Measurements from ENCODE around the gene ARSJ. TPM values are rescaled to one million over a fixed set of nuclear protein-coding genes. Genes with fewer than 3 reads are reported as not detected.

ARSJ gene
- total and polyA plus RNA-seq, 2 experiments from 2014 or later, result 4.3 to 6.6 TPM

DNA sequence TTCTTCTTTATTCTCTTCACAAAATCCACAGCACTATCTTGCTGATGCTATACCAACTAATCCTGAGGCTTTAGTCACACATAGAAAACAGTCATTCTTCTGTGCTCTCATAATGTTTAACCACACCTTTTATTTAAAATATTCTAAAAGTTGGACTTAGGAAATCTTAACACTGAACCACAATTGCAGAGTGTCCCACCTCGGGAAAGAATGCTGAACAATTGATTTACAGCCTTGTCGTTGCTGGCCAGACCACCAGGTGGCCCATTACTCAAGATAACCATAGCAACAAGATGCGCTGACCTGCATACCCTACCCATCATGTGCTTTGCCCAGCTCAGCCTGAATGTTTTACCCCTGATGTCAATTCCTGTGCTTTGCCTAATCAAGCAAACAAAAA lies 100.8 kb downstream of the ARSJ start:
- Mint-ChIP-seq H3K4me1 (peaks cover 17% of the 10 kb centered on the region), H3K27ac (no peak overlapping the region), H3K9me3 (no peaks in the 10 kb centered on the region), H3K36me3 (ENCODE audit: low read depth) (0 out of 3 replicates have a peak, but pooled peaks cover 3% of the 10 kb centered on the region), H3K4me3 (no peak overlapping the region), H3K27me3 (ENCODE audit: insufficient read depth, low read depth, poor library complexity) (no peaks in the 10 kb centered on the region)
- H4K20me1 ChIP-seq (replicated peaks; ENCODE audit: insufficient read depth), result no peaks in the 10 kb centered on the region
- H3K9me2 ChIP-seq (ENCODE audit: insufficient read depth), result no peaks in the 10 kb centered on the region
- TF ChIP-seq, protein P1, sequence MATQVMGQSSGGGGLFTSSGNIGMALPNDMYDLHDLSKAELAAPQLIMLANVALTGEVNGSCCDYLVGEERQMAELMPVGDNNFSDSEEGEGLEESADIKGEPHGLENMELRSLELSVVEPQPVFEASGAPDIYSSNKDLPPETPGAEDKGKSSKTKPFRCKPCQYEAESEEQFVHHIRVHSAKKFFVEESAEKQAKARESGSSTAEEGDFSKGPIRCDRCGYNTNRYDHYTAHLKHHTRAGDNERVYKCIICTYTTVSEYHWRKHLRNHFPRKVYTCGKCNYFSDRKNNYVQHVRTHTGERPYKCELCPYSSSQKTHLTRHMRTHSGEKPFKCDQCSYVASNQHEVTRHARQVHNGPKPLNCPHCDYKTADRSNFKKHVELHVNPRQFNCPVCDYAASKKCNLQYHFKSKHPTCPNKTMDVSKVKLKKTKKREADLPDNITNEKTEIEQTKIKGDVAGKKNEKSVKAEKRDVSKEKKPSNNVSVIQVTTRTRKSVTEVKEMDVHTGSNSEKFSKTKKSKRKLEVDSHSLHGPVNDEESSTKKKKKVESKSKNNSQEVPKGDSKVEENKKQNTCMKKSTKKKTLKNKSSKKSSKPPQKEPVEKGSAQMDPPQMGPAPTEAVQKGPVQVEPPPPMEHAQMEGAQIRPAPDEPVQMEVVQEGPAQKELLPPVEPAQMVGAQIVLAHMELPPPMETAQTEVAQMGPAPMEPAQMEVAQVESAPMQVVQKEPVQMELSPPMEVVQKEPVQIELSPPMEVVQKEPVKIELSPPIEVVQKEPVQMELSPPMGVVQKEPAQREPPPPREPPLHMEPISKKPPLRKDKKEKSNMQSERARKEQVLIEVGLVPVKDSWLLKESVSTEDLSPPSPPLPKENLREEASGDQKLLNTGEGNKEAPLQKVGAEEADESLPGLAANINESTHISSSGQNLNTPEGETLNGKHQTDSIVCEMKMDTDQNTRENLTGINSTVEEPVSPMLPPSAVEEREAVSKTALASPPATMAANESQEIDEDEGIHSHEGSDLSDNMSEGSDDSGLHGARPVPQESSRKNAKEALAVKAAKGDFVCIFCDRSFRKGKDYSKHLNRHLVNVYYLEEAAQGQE (IDR thresholded peaks at IDR 0.05; ENCODE audit: unreplicated experiment), result no peak
- TF ChIP-seq, protein P2, sequence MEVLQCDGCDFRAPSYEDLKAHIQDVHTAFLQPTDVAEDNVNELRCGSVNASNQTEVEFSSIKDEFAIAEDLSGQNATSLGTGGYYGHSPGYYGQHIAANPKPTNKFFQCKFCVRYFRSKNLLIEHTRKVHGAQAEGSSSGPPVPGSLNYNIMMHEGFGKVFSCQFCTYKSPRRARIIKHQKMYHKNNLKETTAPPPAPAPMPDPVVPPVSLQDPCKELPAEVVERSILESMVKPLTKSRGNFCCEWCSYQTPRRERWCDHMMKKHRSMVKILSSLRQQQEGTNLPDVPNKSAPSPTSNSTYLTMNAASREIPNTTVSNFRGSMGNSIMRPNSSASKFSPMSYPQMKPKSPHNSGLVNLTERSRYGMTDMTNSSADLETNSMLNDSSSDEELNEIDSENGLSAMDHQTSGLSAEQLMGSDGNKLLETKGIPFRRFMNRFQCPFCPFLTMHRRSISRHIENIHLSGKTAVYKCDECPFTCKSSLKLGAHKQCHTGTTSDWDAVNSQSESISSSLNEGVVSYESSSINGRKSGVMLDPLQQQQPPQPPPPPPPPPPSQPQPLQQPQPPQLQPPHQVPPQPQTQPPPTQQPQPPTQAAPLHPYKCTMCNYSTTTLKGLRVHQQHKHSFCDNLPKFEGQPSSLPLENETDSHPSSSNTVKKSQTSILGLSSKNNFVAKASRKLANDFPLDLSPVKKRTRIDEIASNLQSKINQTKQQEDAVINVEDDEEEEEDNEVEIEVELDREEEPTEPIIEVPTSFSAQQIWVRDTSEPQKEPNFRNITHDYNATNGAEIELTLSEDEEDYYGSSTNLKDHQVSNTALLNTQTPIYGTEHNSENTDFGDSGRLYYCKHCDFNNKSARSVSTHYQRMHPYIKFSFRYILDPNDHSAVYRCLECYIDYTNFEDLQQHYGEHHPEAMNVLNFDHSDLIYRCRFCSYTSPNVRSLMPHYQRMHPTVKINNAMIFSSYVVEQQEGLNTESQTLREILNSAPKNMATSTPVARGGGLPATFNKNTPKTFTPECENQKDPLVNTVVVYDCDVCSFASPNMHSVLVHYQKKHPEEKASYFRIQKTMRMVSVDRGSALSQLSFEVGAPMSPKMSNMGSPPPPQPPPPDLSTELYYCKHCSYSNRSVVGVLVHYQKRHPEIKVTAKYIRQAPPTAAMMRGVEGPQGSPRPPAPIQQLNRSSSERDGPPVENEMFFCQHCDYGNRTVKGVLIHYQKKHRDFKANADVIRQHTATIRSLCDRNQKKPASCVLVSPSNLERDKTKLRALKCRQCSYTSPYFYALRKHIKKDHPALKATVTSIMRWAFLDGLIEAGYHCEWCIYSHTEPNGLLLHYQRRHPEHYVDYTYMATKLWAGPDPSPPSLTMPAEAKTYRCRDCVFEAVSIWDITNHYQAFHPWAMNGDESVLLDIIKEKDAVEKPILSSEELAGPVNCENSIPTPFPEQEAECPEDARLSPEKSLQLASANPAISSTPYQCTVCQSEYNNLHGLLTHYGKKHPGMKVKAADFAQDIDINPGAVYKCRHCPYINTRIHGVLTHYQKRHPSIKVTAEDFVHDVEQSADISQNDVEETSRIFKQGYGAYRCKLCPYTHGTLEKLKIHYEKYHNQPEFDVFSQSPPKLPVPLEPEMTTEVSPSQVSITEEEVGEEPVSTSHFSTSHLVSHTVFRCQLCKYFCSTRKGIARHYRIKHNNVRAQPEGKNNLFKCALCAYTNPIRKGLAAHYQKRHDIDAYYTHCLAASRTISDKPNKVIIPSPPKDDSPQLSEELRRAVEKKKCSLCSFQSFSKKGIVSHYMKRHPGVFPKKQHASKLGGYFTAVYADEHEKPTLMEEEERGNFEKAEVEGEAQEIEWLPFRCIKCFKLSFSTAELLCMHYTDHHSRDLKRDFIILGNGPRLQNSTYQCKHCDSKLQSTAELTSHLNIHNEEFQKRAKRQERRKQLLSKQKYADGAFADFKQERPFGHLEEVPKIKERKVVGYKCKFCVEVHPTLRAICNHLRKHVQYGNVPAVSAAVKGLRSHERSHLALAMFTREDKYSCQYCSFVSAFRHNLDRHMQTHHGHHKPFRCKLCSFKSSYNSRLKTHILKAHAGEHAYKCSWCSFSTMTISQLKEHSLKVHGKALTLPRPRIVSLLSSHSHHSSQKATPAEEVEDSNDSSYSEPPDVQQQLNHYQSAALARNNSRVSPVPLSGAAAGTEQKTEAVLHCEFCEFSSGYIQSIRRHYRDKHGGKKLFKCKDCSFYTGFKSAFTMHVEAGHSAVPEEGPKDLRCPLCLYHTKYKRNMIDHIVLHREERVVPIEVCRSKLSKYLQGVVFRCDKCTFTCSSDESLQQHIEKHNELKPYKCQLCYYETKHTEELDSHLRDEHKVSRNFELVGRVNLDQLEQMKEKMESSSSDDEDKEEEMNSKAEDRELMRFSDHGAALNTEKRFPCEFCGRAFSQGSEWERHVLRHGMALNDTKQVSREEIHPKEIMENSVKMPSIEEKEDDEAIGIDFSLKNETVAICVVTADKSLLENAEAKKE (CRISPR knock-in tag; IDR thresholded peaks at IDR 0.05), result no peak
- no peak for TF ChIP-seq ZNF331 (CRISPR knock-in tag; IDR thresholded peaks at IDR 0.05; ENCODE audit: low read depth)
- TF ChIP-seq, protein P3, sequence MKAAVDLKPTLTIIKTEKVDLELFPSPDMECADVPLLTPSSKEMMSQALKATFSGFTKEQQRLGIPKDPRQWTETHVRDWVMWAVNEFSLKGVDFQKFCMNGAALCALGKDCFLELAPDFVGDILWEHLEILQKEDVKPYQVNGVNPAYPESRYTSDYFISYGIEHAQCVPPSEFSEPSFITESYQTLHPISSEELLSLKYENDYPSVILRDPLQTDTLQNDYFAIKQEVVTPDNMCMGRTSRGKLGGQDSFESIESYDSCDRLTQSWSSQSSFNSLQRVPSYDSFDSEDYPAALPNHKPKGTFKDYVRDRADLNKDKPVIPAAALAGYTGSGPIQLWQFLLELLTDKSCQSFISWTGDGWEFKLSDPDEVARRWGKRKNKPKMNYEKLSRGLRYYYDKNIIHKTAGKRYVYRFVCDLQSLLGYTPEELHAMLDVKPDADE (IDR thresholded peaks at IDR 0.05), result no peak
- TF ChIP-seq CREB1 (CRISPR knock-in tag; IDR thresholded peaks at IDR 0.05; ENCODE audit: low read depth), result no peak
- TF ChIP-seq, protein P4, sequence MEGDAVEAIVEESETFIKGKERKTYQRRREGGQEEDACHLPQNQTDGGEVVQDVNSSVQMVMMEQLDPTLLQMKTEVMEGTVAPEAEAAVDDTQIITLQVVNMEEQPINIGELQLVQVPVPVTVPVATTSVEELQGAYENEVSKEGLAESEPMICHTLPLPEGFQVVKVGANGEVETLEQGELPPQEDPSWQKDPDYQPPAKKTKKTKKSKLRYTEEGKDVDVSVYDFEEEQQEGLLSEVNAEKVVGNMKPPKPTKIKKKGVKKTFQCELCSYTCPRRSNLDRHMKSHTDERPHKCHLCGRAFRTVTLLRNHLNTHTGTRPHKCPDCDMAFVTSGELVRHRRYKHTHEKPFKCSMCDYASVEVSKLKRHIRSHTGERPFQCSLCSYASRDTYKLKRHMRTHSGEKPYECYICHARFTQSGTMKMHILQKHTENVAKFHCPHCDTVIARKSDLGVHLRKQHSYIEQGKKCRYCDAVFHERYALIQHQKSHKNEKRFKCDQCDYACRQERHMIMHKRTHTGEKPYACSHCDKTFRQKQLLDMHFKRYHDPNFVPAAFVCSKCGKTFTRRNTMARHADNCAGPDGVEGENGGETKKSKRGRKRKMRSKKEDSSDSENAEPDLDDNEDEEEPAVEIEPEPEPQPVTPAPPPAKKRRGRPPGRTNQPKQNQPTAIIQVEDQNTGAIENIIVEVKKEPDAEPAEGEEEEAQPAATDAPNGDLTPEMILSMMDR (conservative IDR thresholded peaks at IDR 0.05; ENCODE audit: low read depth in 2 of 2), result peak; percentile 67 to 81
- no peak for TF ChIP-seq EZH2phosphoT487 (IDR thresholded peaks at IDR 0.05; ENCODE audit: unreplicated experiment)
- TF ChIP-seq JUNB (IDR thresholded peaks at IDR 0.05; ENCODE audit: unreplicated experiment), result no peak
- peak; percentile 98 for ATAC-seq
- no peaks in the 10 kb centered on the region for H3K27me3 ChIP-seq (ENCODE audit: insufficient read depth)
- no peaks in the 10 kb centered on the region for H3K36me3 ChIP-seq (ENCODE audit: insufficient read depth)
- H3K4me2 ChIP-seq, result no peak overlapping the region
- DNase-seq (ENCODE audit: low spot score), result peak; percentile 89
- H2AFZ ChIP-seq, result no peak overlapping the region
- H3F3A ChIP-seq (replicated peaks; ENCODE audit: low read depth), result no peaks in the 10 kb centered on the region
- no peak overlapping the region for H3K27ac ChIP-seq (ENCODE audit: low read depth)
- H3K4me1 ChIP-seq (ENCODE audit: insufficient read depth), result peaks cover 33% of the 10 kb centered on the region
- H3K79me2 ChIP-seq (replicated peaks; ENCODE audit: insufficient read depth), result no peaks in the 10 kb centered on the region
- no peak overlapping the region for H3K4me3 ChIP-seq

All from GM23338 (cell line).